Transverse colon (tissue), 4 donors: ENCODE results near the gene SLC16A3. TPM values are rescaled to one million over a fixed set of nuclear protein-coding genes. Genes with fewer than 3 reads are reported as not detected.

ENCODE experiments used
- DNase-seq: peaks from one replicate; pipeline ENCODE4 v3.0.0-alpha.2; 2019
- H3K27ac ChIP-seq, 4 donors: fragments of 200-600 bp; sonication (generic); 2 replicates each; pipeline ENCODE4 v1.5.1; 2016 to 2018; ENCODE audit warnings: inconsistent platforms in 4 of 4
- H3K27me3 ChIP-seq: fragments of 200-600 bp; sonication (generic); 2 replicates; pipeline ENCODE4 v1.5.1; 2017; ENCODE audit warnings: inconsistent platforms
- H3K36me3 ChIP-seq, 4 donors: fragments of 200-600 bp; sonication (generic); 2 replicates each; pipeline ENCODE4 v1.5.1; 2017 to 2019; ENCODE audit warnings: inconsistent platforms in 4 of 4
- H3K4me1 ChIP-seq, 4 donors: fragments of 200-600 bp; sonication (generic); 2 replicates each; pipeline ENCODE4 v1.5.1; 2017 to 2020; ENCODE audit warnings: inconsistent platforms in 4 of 4
- H3K4me3 ChIP-seq, 4 donors: fragments of 200-600 bp; sonication (generic); 1 replicate in 1 of 4; 2 replicates in 3 of 4; pipeline versions ENCODE4 v1.5.1 to v1.6.1; 2017 to 2019; ENCODE audit warnings: inconsistent platforms in 4 of 4
- H3K9me3 ChIP-seq, 2 donors: fragments of 200-600 bp; sonication (generic); 2 replicates each; pipeline ENCODE4 v1.5.1; 2017 to 2019; ENCODE audit warnings: inconsistent platforms in 2 of 2
- CTCF ChIP-seq, 5 experiments: fragments of 200-600 bp in 3 of 5; fragments of 450-650 bp in 2 of 5; sonication (generic) in 3 of 5; IDR thresholded peaks; 1 replicate in 2 of 5; 2 replicates in 3 of 5; pipeline ENCODE4 v1.5.1; 2016 to 2017; ENCODE audit warnings: antibody characterized with exemption in 5 of 5, inconsistent platforms in 3 of 5, mild to moderate bottlenecking in 2 of 5, moderate library complexity in 1 of 5
- EP300 ChIP-seq: sonication (generic); formaldehyde crosslinking; IDR thresholded peaks from one replicate; pipeline ENCODE4 v1.6.1; 2017; ENCODE audit warnings: antibody characterized with exemption, low read depth
- POLR2A ChIP-seq: fragments of 450-650 bp; IDR thresholded peaks from one replicate; pipeline ENCODE4 v1.6.1; 2016; ENCODE audit warnings: antibody characterized with exemption, mild to moderate bottlenecking, moderate library complexity
- POLR2AphosphoS5 ChIP-seq, 3 donors: sonication (generic); formaldehyde crosslinking; IDR thresholded peaks; one replicate each; pipeline ENCODE4 v1.6.1; 2016; ENCODE audit warnings: antibody characterized with exemption in 3 of 3
- WGBS, 2 donors: methylation state at CpG; one replicate each; pipeline ENCODE4 v1.1.5; 2018; ENCODE audit warnings: low coverage in 1 of 2; 5-methylcytosine and 5-hydroxymethylcytosine counted together
- in situ Hi-C, 4 donors: fragments of 200-750 bp; cut with MboI; loops; one replicate each; pipeline versions ENCODE4 v1.15.0 to v1.15.1; 2017; ENCODE audit warnings: low sequenced_read_pairs in 3 of 4, low pct_ligation_motif_present in 1 of 4, low pct_unique_long_range_greater_than_20kb in 1 of 4
- intact Hi-C: fragments of 100-400 bp; cut with DNase I; formaldehyde crosslinking; loops from one replicate; pipeline ENCODE4 v1.15.1; 2023; ENCODE audit warnings: low total_unique reads
- total RNA-seq, 4 donors: library from RNA; depleted of rRNA; stranded (reverse); fragments of >200 nt; gene quantifications; one replicate each; pipeline ENCODE4 v1.1.0, GENCODE V29; 2016

Gene SLC16A3
- total RNA-seq, 4 donors from 2014 or later = 11.5 to 105 (median 48.9) TPM

GRCh38 chr17:82272495-82273326 is 43.9 kb downstream of the SLC16A3 start:
- peak overlapping the region; percentile 96 to 100 (median 98) for H3K27ac ChIP-seq
- peaks cover 47 to 61% (median 56%) of the 10 kb centered on the region in 4 donors for H3K4me1 ChIP-seq
- peak overlapping the region; percentile 71 to 95 (median 86) for H3K4me3 ChIP-seq
- H3K9me3 ChIP-seq = no peaks in the 10 kb centered on the region
- TF ChIP-seq POLR2A (peak; percentile 7), POLR2AphosphoS5 (IDR thresholded peaks at IDR 0.05) (peak in 1 of 3 donors; percentile 7), EP300 (no peak)
- 0% methylated on average over 1 to 17 of the region's 57 CpGs for WGBS, 2 donors
- in situ Hi-C loops (no loop called here), intact Hi-C loops (no loop called here)
- H3K27me3 ChIP-seq = no peaks in the 10 kb centered on the region
- DNase-seq = peak; percentile 58
- H3K36me3 ChIP-seq = peaks cover 0 to 7% (median 0%) of the 10 kb centered on the region in 4 donors

GRCh38 chr17:82273327-82274133 is 44.7 kb downstream of the SLC16A3 start, which contains the start of gene CSNK1D:
Gene CSNK1D (minus strand): TSS chr17:82273700. CDS start chr17:82273381, 319 bp downstream.
- 4% methylated on average over 63 of the region's 80 CpGs; no CpG with 5 or more reads in 1 of the 2 donors for WGBS, 2 donors
- TF ChIP-seq POLR2AphosphoS5 (IDR thresholded peaks at IDR 0.05) (peak; percentile 89 to 98 (median 98)), POLR2A (peak; percentile 96), CTCF (IDR thresholded peaks at IDR 0.05) (peak in 1 of 5 experiments; percentile 9), EP300 (peak; percentile 36)
- peaks cover 39 to 53% (median 48%) of the 10 kb centered on the region in 4 donors for H3K4me1 ChIP-seq

GRCh38 chr17:82274134-82275020 is 45.5 kb downstream of the SLC16A3 start:
- no peaks in the 10 kb centered on the region for H3K9me3 ChIP-seq
- H3K4me3 ChIP-seq = peak overlapping the region; percentile 38 to 95 (median 76)
- H3K4me1 ChIP-seq = peaks cover 31 to 44% (median 39%) of the 10 kb centered on the region in 4 donors
- WGBS, 2 donors = 73% methylated on average over 27 of the region's 27 CpGs; no CpG with 5 or more reads in 1 of the 2 donors
- peaks cover 0 to 7% (median 0%) of the 10 kb centered on the region in 4 donors for H3K36me3 ChIP-seq
- in situ Hi-C loops (no loop called here), intact Hi-C loops (no loop called here)
- H3K27me3 ChIP-seq = no peaks in the 10 kb centered on the region
- no peak for DNase-seq
- no peak for TF ChIP-seq EP300
- TF ChIP-seq POLR2A = no peak
- no peak for TF ChIP-seq CTCF (IDR thresholded peaks at IDR 0.05)
- no peak for TF ChIP-seq POLR2AphosphoS5 (IDR thresholded peaks at IDR 0.05)
- H3K27ac ChIP-seq = peak overlapping the region; percentile 96 to 100 (median 98)

More at GRCh38 chr17:82273327-82274133, 44.7 kb downstream of the SLC16A3 start, which contains the start of gene CSNK1D:
- H3K36me3 ChIP-seq = peaks cover 0 to 7% (median 0%) of the 10 kb centered on the region in 4 donors
- intact Hi-C loops (no loop called here), in situ Hi-C loops (no loop called here)
- peak within 1 kb of the TSS; percentile 71 to 95 (median 86) for H3K4me3 ChIP-seq
- H3K27ac ChIP-seq = peak within 1 kb of the TSS; percentile 96 to 100 (median 98)
- peak; percentile 95 for DNase-seq
- no peaks in the 10 kb centered on the region for H3K9me3 ChIP-seq
- H3K27me3 ChIP-seq = no peaks in the 10 kb centered on the region

- Histone ChIP-seq H3K4me3 (no peak overlapping the region), H3K9me3 (no peaks in the 10 kb centered on the region), H3K4me1 (peaks cover 22 to 35% (median 30%) of the 10 kb centered on the region in 4 donors), H3K27ac (no peak overlapping the region), H3K36me3 (peaks cover 0 to 7% (median 0%) of the 10 kb centered on the region in 4 donors), H3K27me3 (no peaks in the 10 kb centered on the region)
- in situ Hi-C loops (no loop called here), intact Hi-C loops (no loop called here)
- TF ChIP-seq EP300 = no peak
- TF ChIP-seq CTCF (IDR thresholded peaks at IDR 0.05) = no peak
- TF ChIP-seq POLR2A = no peak
- no peak for TF ChIP-seq POLR2AphosphoS5 (IDR thresholded peaks at IDR 0.05)
- no peak for DNase-seq
- 93 to 94% methylated on average over 13 to 14 of the region's 14 CpGs for WGBS, 2 donors
Measured at GRCh38 chr17:82275326-82275725, 46.5 kb downstream of the SLC16A3 start.
